HG02885 (cell line): ENCODE measurements around the gene FBXO5.
"Not testable (repeated sequence)": the region's sequence is repeated elsewhere in the genome, so short reads cannot be mapped to it uniquely, and the experiment has no call there.

Experiments used
- ATAC-seq: cut with Tn5 transposase; IDR thresholded peaks from one replicate; pipeline ENCODE4 v1.9.1; 2021; ENCODE audit warnings: mild to moderate bottlenecking; ENCODE audit not compliant: unreplicated experiment, poor library complexity

Gene FBXO5

DNA sequence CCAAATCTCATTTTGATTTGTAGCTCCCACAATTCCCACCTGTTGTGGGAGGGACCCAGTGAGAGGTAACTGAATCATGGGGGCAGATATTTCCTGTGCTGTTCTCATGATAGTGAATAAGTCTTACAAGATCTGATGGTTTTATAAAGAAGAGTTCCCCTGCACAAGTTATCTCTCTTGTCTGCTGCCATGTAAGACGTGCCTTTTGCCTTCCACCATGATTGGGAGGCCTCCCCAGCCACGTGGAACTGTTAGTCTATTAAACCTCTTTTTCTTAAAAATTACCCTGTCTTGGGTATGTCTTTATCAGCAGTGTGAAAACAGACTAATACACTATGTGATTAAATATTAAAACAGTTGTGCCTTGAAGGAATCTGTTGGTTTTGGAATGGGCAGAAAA lies 16.7 kb upstream of the FBXO5 start:
- ATAC-seq: not testable (repeated sequence)

DNA sequence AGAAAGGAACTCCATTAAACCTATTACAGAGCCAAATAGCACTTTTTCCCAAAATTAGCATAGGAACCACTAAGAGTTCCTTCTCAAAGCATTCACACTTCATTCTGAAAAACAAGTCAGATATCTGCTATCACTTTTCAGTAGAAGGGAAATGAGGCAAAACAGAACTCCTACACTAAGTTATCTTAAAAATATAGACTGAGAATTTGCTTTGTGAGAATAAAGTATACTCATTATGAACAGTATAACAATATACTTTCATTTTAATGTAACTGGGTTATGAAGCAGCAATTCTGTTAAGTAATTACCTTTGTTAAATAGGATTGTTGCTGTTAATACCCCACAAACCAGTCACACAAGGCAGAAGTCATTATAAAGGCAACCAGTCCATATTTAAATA lies 11.0 kb upstream of the FBXO5 start:
- ATAC-seq: peak; percentile 24

DNA sequence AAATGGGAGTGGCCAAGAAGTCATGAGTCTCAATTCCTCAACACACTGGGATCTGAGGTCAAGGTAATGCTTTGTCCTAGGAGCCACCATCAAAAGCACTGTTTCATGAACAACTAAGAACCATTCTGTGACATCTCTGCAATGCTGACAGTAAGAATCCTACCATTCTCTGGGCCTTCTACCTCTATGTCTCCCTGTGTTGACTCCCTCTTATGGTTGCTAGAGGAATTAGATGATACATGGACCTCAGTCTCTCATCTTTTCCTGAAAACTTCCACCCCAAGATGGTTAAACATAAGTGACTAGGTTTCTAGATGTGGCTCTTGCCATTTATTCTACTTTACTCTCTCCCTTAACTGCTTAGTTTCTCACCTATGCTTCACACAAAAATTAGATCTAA lies 10.6 kb upstream of the FBXO5 start:
- ATAC-seq: peak; percentile 55

- no peak for ATAC-seq
These were observed 4.1 kb upstream of the FBXO5 start for GRCh38 chr6:152986978-152987377.

- ATAC-seq: not testable (repeated sequence)
These were observed 2.5 kb upstream of the FBXO5 start for GRCh38 chr6:152985300-152985699.

DNA sequence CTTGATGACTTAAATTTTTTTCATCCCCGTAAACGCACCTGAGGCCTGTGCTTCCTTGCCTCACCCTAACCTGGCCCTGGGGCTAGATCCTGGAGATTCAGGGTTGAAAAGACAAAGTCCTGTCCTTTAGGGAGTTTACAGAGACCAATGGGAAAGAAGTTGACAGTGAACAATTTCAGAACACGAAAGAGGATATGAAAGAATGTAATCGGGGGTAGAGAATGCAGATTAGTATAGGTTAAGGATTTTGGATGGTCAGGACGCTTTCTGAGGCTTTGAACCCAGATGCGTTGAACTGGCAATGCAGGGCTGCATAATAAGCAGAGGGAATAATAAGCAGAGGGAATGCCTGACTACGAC lies 1.7 kb upstream of the FBXO5 start:
- ATAC-seq: peak; percentile 29

- ATAC-seq: peak; percentile 26
These were observed 1.0 kb upstream of the FBXO5 start for GRCh38 chr6:152983637-152984512.

DNA sequence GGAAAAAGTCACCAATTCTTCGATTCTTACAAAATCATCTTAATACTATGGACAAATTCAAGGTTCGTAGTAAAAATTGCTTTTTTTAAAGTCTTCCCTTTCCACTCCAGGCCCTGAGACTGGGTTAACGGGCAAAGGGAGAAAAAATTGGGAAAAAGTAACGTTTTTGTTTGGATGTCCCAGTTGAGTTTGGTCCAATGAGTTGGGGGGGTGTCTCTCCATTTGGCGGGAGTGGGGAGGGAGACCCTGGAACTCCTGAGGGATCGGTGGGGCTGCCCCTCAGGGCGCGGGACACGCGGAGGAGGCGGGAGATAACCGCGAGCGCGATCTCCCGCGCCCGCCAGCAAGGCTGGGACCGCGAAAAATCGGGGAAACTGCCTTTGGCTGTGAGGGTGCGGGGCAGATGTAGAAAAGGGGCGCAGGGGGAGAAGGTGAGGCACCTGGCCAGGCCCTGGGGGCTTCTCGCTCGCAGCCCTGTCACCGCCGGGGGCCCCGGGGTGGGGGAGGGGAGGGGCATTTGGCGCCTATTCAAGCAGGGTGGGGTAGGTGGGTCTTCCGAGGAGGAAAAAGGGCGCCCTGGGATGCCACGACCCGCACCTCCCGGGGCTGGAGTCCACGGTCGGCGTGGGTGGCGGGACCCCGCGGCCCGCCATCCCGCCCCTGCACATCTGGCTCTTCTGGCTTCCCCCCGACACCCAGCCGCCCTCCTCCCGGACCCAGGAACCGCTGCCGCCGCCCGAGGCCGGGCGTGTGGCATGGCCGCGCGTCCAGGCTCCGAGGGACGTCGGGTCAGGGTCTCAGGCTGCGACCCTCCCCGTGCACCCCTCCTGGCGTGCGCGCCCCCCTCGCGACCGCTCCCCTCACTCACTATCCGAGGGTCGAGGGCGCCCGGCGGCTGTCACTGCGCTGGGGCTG lies 595 bp downstream of the FBXO5 start:
- ATAC-seq: peak; percentile 1

DNA sequence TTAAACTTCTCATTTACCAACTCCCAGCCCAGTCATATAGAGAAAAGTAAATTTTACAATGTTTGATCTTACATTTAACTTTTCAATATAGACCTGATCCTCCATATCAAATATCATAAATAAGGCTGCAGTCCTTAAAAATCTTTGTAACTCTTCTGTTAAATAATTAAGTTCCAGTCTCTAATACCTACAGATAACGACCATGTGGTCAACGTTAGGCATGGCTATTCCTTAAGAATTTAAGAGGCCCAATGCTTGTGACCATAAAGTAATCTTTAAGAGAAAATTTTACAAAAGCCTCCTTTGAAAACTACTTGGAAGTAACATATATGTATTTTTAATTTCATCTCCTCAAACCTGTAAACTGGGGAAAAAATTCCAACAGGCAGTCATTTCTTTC lies 1.6 kb downstream of the FBXO5 start:
- no peak for ATAC-seq

- no peak for ATAC-seq
These were observed 2.2 kb downstream of the FBXO5 start for GRCh38 chr6:152980656-152981055.

GRCh38 chr6:152979116-152979515 lies 3.7 kb downstream of the FBXO5 start:
- no peak for ATAC-seq

- ATAC-seq: no peak
These were observed 4.8 kb downstream of the FBXO5 start for GRCh38 chr6:152978058-152978457.

DNA sequence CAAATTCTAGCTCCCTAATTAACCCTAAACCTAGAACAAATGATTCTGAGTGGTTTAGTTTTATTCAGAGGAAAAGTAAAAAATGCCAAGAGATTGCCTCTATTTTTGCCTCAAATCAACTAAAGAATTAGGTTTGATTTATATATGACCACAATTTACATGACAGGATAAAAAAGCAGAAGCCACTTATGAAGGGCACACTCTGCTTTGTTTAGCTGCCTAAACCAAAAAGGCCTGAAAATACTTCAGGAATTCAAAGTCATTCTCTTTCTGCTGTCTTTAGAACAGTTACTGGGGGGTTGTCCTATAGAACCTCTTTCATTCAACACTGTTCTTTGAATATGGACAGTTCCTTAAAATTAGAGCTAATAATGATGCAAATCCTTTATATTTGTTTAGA lies 5.3 kb downstream of the FBXO5 start:
- ATAC-seq: no peak

DNA sequence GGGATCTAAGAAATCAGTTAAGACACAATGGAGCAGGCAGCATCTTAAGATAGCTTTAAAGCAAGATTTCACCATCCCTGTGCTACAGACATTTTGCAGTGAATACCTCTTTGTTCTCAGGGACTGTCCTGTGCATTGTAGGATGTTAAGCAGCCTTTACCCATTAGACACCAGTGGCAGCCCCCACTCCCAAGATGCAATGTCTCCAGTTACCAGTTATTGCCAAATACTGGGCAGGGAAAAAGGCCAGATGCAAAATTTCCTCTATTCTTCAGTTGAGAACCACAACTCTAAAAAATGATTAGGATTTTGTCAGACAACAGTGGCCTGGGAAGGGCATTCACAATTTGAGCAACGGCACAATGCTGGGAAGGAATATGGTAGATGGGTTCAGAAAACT lies 6.1 kb downstream of the FBXO5 start:
- ATAC-seq: no peak

DNA sequence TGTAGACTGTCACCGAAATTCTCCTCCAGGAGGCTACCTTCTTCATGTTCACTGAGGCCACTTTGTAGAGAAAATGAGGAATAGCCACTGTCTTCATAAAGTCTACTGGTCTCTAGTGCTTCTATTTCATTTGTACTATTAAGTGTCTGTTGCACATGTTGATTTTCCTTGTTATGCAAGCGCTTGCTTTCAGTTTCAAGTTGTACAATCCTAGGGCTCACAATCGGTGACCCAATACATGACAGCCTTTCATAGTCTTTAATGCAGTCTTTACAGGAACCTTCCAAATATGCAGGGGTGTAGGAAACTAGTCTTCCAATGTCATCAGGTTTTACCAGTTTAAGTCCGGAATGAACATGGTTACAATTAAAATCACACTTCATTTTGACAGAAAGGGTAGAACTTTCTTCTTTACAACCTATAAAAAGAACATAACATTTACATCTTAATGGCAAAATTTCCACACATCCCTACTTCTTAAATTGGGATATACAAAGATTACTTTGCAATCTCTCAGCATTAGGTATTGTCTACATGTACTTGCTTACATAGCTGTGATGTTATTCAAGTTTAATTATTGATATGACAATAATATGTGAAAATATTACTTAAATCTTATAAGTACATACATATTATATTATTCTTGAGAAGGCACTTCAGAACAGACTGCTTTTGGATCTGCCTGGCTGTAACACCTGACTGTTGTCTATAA lies 7.5 kb downstream of the FBXO5 start:
- ATAC-seq: no peak

DNA sequence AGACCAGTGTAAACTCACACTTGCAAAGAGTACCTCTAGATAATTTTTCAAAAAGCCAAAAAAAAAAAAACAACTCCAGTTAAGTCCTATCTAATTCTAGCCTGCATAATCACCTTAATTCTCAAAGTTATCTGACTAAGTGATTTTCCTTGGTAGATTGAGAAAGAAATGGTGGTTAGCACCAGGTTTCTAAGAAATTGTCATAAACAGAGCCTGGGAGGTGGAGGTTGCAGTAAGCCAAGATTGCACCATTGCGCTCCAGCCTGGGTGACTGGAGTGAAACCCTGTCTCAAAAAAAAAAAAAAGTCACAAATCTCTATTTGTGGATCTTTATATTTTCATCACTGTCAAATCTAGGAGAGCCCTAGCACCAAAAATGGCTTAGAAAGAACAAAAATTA lies 8.9 kb downstream of the FBXO5 start:
- no peak for ATAC-seq

GRCh38 chr6:152969688-152970418 lies 13.0 kb downstream of the FBXO5 start:
- no peak for ATAC-seq

DNA sequence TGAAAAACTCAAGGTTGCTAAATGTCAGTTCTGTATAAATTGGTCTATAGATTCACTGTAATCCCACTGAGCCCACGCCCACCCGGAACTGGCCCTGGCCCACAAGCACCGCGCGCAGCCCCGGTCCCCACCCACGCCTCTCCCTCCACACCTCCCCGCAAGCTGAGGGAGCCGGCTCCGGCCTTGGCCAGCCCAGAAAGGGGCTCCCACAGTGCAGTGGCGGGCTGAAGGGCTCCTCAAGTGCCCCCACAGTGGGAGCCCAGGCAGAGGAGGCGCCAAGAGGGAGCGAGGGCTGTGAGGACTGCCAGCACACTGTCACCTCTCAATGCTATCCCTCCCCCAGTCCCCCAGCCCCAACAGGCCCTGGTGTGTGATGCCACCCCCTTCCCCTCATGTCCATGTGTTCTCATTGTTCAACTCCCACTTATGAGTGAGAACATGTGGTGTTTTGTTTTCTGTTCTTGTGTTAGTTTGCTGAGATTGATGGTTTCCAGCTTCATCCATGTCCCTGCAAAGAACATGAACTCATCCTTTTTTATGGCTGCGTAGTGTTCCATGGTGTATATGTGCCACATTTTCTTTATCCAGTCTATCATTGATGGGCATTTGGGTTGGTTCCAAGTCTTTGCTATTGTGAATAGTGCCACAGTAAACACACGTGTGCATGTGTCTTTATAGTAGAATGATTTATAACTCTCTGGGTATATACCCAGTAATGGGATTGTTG lies 16.5 kb downstream of the FBXO5 start:
- not testable (repeated sequence) for ATAC-seq

GRCh38 chr6:152959333-152959732 lies 23.5 kb downstream of the FBXO5 start:
- ATAC-seq: no peak
